IMR-90 (cell line): ENCODE data around the gene WIPF1. TPM values are rescaled to one million over a fixed set of nuclear protein-coding genes. Genes with fewer than 3 reads are reported as not detected.

ENCODE experiments used
- ATAC-seq: fragments of 200-7000 bp; cut with Tn5 transposase; 2 replicates; pipeline ENCODE4 v1.9.1; 2020; ENCODE audit warnings: low read depth, mild to moderate bottlenecking, moderate library complexity
- BruUV-seq: library from RNA; stranded (reverse); fragments of 400-500 nt; replicated peaks from 2 replicates; lab custom pipeline; 2021; lab: Mats Ljungman, UMichigan
- CTCF ChIA-PET: fragments of 300-600 bp; formaldehyde crosslinking; extraction: SDS; loops from one replicate; lab custom pipeline; 2021; ENCODE audit warnings: antibody characterized with exemption; lab: Yijun Ruan, JAX
- POLR2A ChIA-PET: fragments of 300-600 bp; sonication (Branson Sonifier 250); formaldehyde crosslinking; loops from one replicate; lab custom pipeline; 2022; ENCODE audit warnings: antibody characterized with exemption; ENCODE audit not compliant: unreplicated experiment; lab: Charles Lee
- DNase-seq: peaks from one replicate; pipeline ENCODE4 v3.0.0; 2013
- H2AFZ ChIP-seq: replicated peaks from 2 replicates; pipeline ENCODE3; 2013; ENCODE audit warnings: low read length, mild to moderate bottlenecking; ENCODE audit not compliant: poor library complexity
- H2AK5ac ChIP-seq: 2 replicates; pipeline ENCODE4 v1.6.1; 2013; ENCODE audit warnings: low read depth, low read length, inconsistent platforms
- H2AK9ac ChIP-seq: replicated peaks from 2 replicates; pipeline ENCODE3; 2013; ENCODE audit warnings: mild to moderate bottlenecking, low read depth, low read length, moderate library complexity; ENCODE audit not compliant: poor library complexity
- H2BK120ac ChIP-seq: 2 replicates; pipeline ENCODE4 v1.6.1; 2013; ENCODE audit warnings: low read depth, low read length, inconsistent platforms
- H2BK15ac ChIP-seq: 3 replicates; pipeline ENCODE4 v1.6.1; 2013; ENCODE audit warnings: low read depth, low read length, inconsistent platforms
- H2BK20ac ChIP-seq: 2 replicates; pipeline ENCODE4 v1.6.1; 2013; ENCODE audit warnings: low read depth, mild to moderate bottlenecking, inconsistent platforms, low read length, moderate library complexity
- H2BK5ac ChIP-seq: 2 replicates; pipeline ENCODE4 v1.6.1; 2013; ENCODE audit warnings: mild to moderate bottlenecking, low read depth, low read length, inconsistent platforms; ENCODE audit not compliant: poor library complexity, severe bottlenecking
- H3K14ac ChIP-seq: replicated peaks from 2 replicates; pipeline ENCODE4 v1.6.1; 2013; ENCODE audit warnings: low read depth, low read length, inconsistent platforms
- H3K18ac ChIP-seq: 2 replicates; pipeline ENCODE4 v1.6.1; 2013; ENCODE audit warnings: low read depth, low read length, control low read depth
- H3K23ac ChIP-seq: 2 replicates; pipeline ENCODE4 v1.6.1; 2013; ENCODE audit warnings: low read depth, low read length, inconsistent platforms
- H3K27ac ChIP-seq: 2 replicates; pipeline ENCODE4 v1.5.1; 2013; ENCODE audit warnings: mild to moderate bottlenecking, control low read depth, low read length; ENCODE audit not compliant: insufficient read depth
- H3K27me3 ChIP-seq: 2 replicates; pipeline ENCODE4 v1.6.1; 2013; ENCODE audit warnings: low read length; ENCODE audit not compliant: control insufficient read depth, insufficient read depth
- H3K36me3 ChIP-seq: 2 replicates; pipeline ENCODE4 v1.6.1; 2013; ENCODE audit warnings: low read length, mixed read lengths; ENCODE audit not compliant: control insufficient read depth, insufficient read depth
- H3K4ac ChIP-seq: 2 replicates; pipeline ENCODE4 v1.6.1; 2013; ENCODE audit warnings: low read depth, low read length, inconsistent platforms
- H3K4me1 ChIP-seq: 2 replicates; pipeline ENCODE4 v1.6.1; 2013; ENCODE audit warnings: low read length, mixed read lengths; ENCODE audit not compliant: control insufficient read depth, insufficient read depth
- H3K4me2 ChIP-seq: 2 replicates; pipeline ENCODE4 v1.6.1; 2013; ENCODE audit warnings: low read depth, mild to moderate bottlenecking, control low read depth, low read length, moderate library complexity
- H3K4me3 ChIP-seq: 2 replicates; pipeline ENCODE4 v1.5.1; 2013; ENCODE audit warnings: low read depth, mild to moderate bottlenecking, control low read depth, low read length, moderate library complexity; ENCODE audit not compliant: insufficient read depth
- H3K56ac ChIP-seq: 2 replicates; pipeline ENCODE4 v1.6.1; 2013; ENCODE audit warnings: low read length, inconsistent platforms; ENCODE audit not compliant: insufficient read depth; ENCODE audit errors: extremely low read depth
- H3K79me1 ChIP-seq, 2 experiments: 2 replicates each; pipeline ENCODE4 v1.6.1; 2013; ENCODE audit warnings: low read length in 2 of 2, inconsistent platforms in 1 of 2, low read depth in 1 of 2
- H3K9ac ChIP-seq: 2 replicates; pipeline ENCODE4 v1.6.1; 2013; ENCODE audit warnings: low read depth, low read length, control low read depth
- H3K9me1 ChIP-seq: 2 replicates; pipeline ENCODE4 v1.6.1; 2013; ENCODE audit warnings: low read length, inconsistent platforms; ENCODE audit not compliant: insufficient read depth
- H3K9me3 ChIP-seq: 2 replicates; pipeline ENCODE4 v1.6.1; 2013; ENCODE audit warnings: low read length; ENCODE audit not compliant: control insufficient read depth, insufficient read depth
- H4K20me1 ChIP-seq: 2 replicates; pipeline ENCODE4 v1.6.1; 2013; ENCODE audit warnings: low read length, inconsistent platforms; ENCODE audit not compliant: insufficient read depth
- H4K5ac ChIP-seq: 2 replicates; pipeline ENCODE4 v1.6.1; 2013; ENCODE audit warnings: mild to moderate bottlenecking, low read depth, low read length, control low read depth
- H4K8ac ChIP-seq, 2 experiments: 2 replicates each; pipeline ENCODE4 v1.6.1; 2013; ENCODE audit warnings: low read depth in 2 of 2, low read length in 2 of 2, control low read depth in 1 of 2, inconsistent platforms in 1 of 2
- H4K91ac ChIP-seq: 2 replicates; pipeline ENCODE4 v1.6.1; 2013; ENCODE audit warnings: low read depth, low read length, inconsistent platforms; ENCODE audit not compliant: insufficient read depth
- RFX5 ChIP-seq: IDR thresholded peaks from 2 replicates; pipeline ENCODE4 v1.8.0; 2012; ENCODE audit warnings: low read depth, mild to moderate bottlenecking, low read length, moderate library complexity
- SMC3 ChIP-seq: fragments of 150-350 bp; IDR thresholded peaks from 2 replicates; pipeline ENCODE4 v1.6.1; 2016; ENCODE audit warnings: low read depth, mild to moderate bottlenecking, antibody characterized with exemption, low read length, moderate library complexity
- WGBS, 2 experiments: methylation state at CpG; one replicate each; pipeline versions ENCODE4 v1.1.5 to v1.1.7; 2013; ENCODE audit warnings: missing lambda C conversion rate in 2 of 2; ENCODE audit not compliant: insufficient read length in 1 of 2; ENCODE audit errors: extremely low coverage in 2 of 2; 5-methylcytosine and 5-hydroxymethylcytosine counted together
- dilution Hi-C: fragments of 300-500 bp; cut with HindIII; formaldehyde crosslinking; loops from one replicate; pipeline ENCODE4 v1.14.3; 2018; ENCODE audit warnings: low sequenced_read_pairs; ENCODE audit not compliant: unreplicated experiment
- in situ Hi-C: fragments of 300-500 bp; cut with MboI; formaldehyde crosslinking; loops from 3 replicates; pipeline ENCODE4 v1.14.3; 2019; ENCODE audit warnings: low sequenced_read_pairs, inconsistent platforms, mixed read lengths
- intact Hi-C: fragments of 100-400 bp; cut with micrococcal nuclease; formaldehyde crosslinking; loops from 2 replicates; pipeline ENCODE4 v1.10.0; 2022
- polyA plus RNA-seq, 3 experiments: library from polyadenylated mRNA; depleted of rRNA; stranded (reverse); fragments of >200 nt; gene quantifications; 2 replicates each; pipeline ENCODE4 v1.2.3, GENCODE V29; 2012; ENCODE audit warnings: low replicate concordance in 1 of 3
- total RNA-seq: library from RNA; depleted of rRNA; stranded (reverse); fragments of >200 nt; gene quantifications from 2 replicates; pipeline ENCODE4 v1.2.3, GENCODE V29; 2012

The WIPF1 gene
- total and polyA plus RNA-seq, 2 of the 4 experiments (the other 2 are of a cell fraction) = 2.7 to 13.5 TPM

- H4K5ac ChIP-seq = no peak overlapping the region
- no peak overlapping the region for H3K56ac ChIP-seq
- H3K18ac ChIP-seq = no peak overlapping the region
- ChIA-PET POLR2A (no interaction called here), CTCF (interaction anchor here (0.7 to 1.1 kb wide), 2 partner anchors 19 to 132 kb away, joined by 3 to 4 read pairs; no protein-coding TSS in a partner anchor)
- H3K9ac ChIP-seq = no peak overlapping the region
- intact Hi-C loops (loop anchor here (10.0 kb wide), 1 partner anchor 400 kb away; no protein-coding TSS in a partner anchor), in situ Hi-C loops (no loop called here), dilution Hi-C loops (no loop called here)
- no peak overlapping the region for H2AK5ac ChIP-seq
- ATAC-seq (no peak), DNase-seq (no peak)
- H2AFZ ChIP-seq = no peak overlapping the region
- no peak overlapping the region for H2AK9ac ChIP-seq
- no peak overlapping the region for H3K4ac ChIP-seq
- no TSS peak for BruUV-seq
- H2BK20ac ChIP-seq = no peak overlapping the region
- H3K36me3 ChIP-seq = no peaks in the 10 kb centered on the region
- WGBS, 2 experiments = no CpG with 5 or more reads among the region's 3 CpGs
- no peak overlapping the region for H3K23ac ChIP-seq
- H3K79me1 ChIP-seq = peaks cover 16 to 28% of the 10 kb centered on the region in 2 experiments
- H3K27ac ChIP-seq = no peak overlapping the region
- no peak overlapping the region for H2BK5ac ChIP-seq
- H4K91ac ChIP-seq = no peak overlapping the region
- H3K9me1 ChIP-seq = peaks cover 12% of the 10 kb centered on the region
- peaks cover 18% of the 10 kb centered on the region for H3K4me1 ChIP-seq
- no peaks in the 10 kb centered on the region for H3K27me3 ChIP-seq
- H3K4me2 ChIP-seq = no peak overlapping the region; the same call in 1 of the 2 replicates
- H3K14ac ChIP-seq = no peak overlapping the region
- H3K9me3 ChIP-seq = no peaks in the 10 kb centered on the region
- no peak overlapping the region for H2BK120ac ChIP-seq
- TF ChIP-seq SMC3 = no peak
- TF ChIP-seq RFX5 = no peak
- no peaks in the 10 kb centered on the region for H4K20me1 ChIP-seq
- no peak overlapping the region for H3K4me3 ChIP-seq
- H4K8ac ChIP-seq = no peak overlapping the region
- no peak overlapping the region for H2BK15ac ChIP-seq
These were observed 2.3 kb downstream of the WIPF1 start for GRCh38 chr2:174595116-174595809.
